ENCODE data around the gene MYO7A.

The MYO7A gene

GRCh38 chr11:77154381-77155081 lies 26.5 kb downstream of the MYO7A start:
- no peaks in the 10 kb centered on the region for H3K9me3 Mint-ChIP-seq

GRCh38 chr11:77155082-77155475 lies 27.0 kb downstream of the MYO7A start:
- H3K9me3 Mint-ChIP-seq: no peaks in the 10 kb centered on the region
- no peak overlapping the region for H3K4me3 Mint-ChIP-seq
- H3K27ac Mint-ChIP-seq: no peak overlapping the region
- H3K36me3 Mint-ChIP-seq (ENCODE audit: low read depth): no peaks in the 10 kb centered on the region
- TF ChIP-seq CTCF (IDR thresholded peaks at IDR 0.05; ENCODE audit: unreplicated experiment in 3 of 3): no peak
- peaks cover 32% of the 10 kb centered on the region for H3K4me1 Mint-ChIP-seq
- peaks cover 21% of the 10 kb centered on the region for H3K27me3 Mint-ChIP-seq (ENCODE audit: low read depth)

More at GRCh38 chr11:77154381-77155081, 26.5 kb downstream of the MYO7A start:
- Mint-ChIP-seq H3K27me3 (ENCODE audit: low read depth) (peaks cover 23% of the 10 kb centered on the region), H3K4me1 (peaks cover 33% of the 10 kb centered on the region), H3K36me3 (ENCODE audit: low read depth) (no peaks in the 10 kb centered on the region), H3K27ac (no peak overlapping the region), H3K4me3 (no peak overlapping the region)
- TF ChIP-seq CTCF (IDR thresholded peaks at IDR 0.05; ENCODE audit: unreplicated experiment in 3 of 3): no peak

GRCh38 chr11:77155556-77156130 lies 27.6 kb downstream of the MYO7A start:
- no peaks in the 10 kb centered on the region for H3K9me3 Mint-ChIP-seq
- no peak overlapping the region for H3K27ac Mint-ChIP-seq
- peaks cover 20% of the 10 kb centered on the region for H3K27me3 Mint-ChIP-seq (ENCODE audit: low read depth)
- H3K36me3 Mint-ChIP-seq (ENCODE audit: low read depth): no peaks in the 10 kb centered on the region
- H3K4me1 Mint-ChIP-seq: peaks cover 27% of the 10 kb centered on the region
- H3K4me3 Mint-ChIP-seq: no peak overlapping the region
- no peak for TF ChIP-seq CTCF (IDR thresholded peaks at IDR 0.05; ENCODE audit: unreplicated experiment in 3 of 3)

- Mint-ChIP-seq H3K27me3 (ENCODE audit: low read depth) (peaks cover 20% of the 10 kb centered on the region), H3K4me3 (no peak overlapping the region)
- TF ChIP-seq CTCF (IDR thresholded peaks at IDR 0.05; ENCODE audit: unreplicated experiment in 3 of 3): no peak
These were observed 28.6 kb downstream of the MYO7A start for GRCh38 chr11:77156396-77157195.

GRCh38 chr11:77158041-77158695 lies 30.1 kb downstream of the MYO7A start:
- Mint-ChIP-seq H3K27me3 (ENCODE audit: low read depth) (peaks cover 12% of the 10 kb centered on the region), H3K9me3 (no peaks in the 10 kb centered on the region)

More at GRCh38 chr11:77156396-77157195, 28.6 kb downstream of the MYO7A start:
- no peaks in the 10 kb centered on the region for H3K9me3 Mint-ChIP-seq
- H3K27ac Mint-ChIP-seq: no peak overlapping the region
- no peaks in the 10 kb centered on the region for H3K36me3 Mint-ChIP-seq (ENCODE audit: low read depth)
- peaks cover 27% of the 10 kb centered on the region for H3K4me1 Mint-ChIP-seq

More at GRCh38 chr11:77158041-77158695, 30.1 kb downstream of the MYO7A start:
- Mint-ChIP-seq H3K4me3 (no peak overlapping the region), H3K27ac (no peak overlapping the region), H3K4me1 (peaks cover 16% of the 10 kb centered on the region), H3K36me3 (ENCODE audit: low read depth) (no peaks in the 10 kb centered on the region)
- TF ChIP-seq CTCF (IDR thresholded peaks at IDR 0.05; ENCODE audit: unreplicated experiment in 3 of 3): no peak
